ENCODE measurements around the gene FOLR3. TPM values are rescaled to one million over a fixed set of nuclear protein-coding genes. Genes with fewer than 3 reads are reported as not detected.
A peak's percentile ranks its signal among the peaks of the same experiment; 100 is the strongest.

FOLR3 gene
- total and polyA plus RNA-seq, 9 of the 15 experiments (the other 6 are each of a cell fraction or from before 2014, with no cell fraction given), result not detected

DNA sequence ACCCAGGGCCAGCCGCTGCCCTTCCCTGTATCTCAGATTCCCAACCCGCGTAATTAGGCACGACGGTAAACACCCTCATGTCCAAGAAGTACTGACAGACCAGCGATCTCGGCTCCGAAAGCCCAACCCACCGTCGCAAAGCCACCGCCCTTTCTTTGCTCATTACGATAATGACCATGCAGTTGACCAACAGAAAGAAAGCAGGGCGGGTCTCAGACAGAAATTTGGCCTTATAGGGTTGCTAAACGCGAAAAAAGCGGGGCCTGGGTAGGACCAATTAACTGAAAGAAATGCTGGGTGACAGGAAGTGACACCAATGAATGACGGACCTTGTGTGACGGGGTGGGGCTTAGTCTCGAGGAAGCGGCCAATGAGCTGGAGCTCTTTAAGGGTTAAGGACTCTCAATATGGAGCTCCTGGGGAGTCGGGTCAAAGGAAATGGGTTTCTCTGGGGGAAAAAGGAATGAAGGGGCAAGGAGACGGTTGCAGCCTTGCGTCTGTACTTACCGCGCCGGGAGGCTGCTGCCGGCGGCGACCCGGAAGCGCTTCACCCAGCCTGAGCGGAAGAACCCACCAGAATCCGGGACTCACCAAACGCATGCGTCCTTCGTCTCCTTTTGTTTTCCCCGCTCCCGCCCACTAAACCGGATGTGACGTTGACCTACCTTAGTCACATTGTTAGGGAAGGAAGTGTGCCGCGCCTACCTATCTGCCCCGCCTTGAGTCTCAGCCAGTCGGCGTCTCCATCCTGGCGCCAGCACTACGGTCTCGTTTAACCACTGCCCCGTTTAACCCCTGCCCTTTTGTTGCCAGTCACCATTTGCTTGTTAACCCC lies 23.2 kb upstream of the FOLR3 start, which contains the start of gene ANAPC15 (continued):
- TF ChIP-seq, protein P1, sequence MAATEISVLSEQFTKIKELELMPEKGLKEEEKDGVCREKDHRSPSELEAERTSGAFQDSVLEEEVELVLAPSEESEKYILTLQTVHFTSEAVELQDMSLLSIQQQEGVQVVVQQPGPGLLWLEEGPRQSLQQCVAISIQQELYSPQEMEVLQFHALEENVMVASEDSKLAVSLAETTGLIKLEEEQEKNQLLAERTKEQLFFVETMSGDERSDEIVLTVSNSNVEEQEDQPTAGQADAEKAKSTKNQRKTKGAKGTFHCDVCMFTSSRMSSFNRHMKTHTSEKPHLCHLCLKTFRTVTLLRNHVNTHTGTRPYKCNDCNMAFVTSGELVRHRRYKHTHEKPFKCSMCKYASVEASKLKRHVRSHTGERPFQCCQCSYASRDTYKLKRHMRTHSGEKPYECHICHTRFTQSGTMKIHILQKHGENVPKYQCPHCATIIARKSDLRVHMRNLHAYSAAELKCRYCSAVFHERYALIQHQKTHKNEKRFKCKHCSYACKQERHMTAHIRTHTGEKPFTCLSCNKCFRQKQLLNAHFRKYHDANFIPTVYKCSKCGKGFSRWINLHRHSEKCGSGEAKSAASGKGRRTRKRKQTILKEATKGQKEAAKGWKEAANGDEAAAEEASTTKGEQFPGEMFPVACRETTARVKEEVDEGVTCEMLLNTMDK (IDR thresholded peaks at IDR 0.05; ENCODE audit: borderline replicate concordance, insufficient read depth, low read depth, low read length, poor library complexity, severe bottlenecking), result no peak
- TF ChIP-seq ZNF695 (CRISPR knock-in tag; IDR thresholded peaks at IDR 0.05), result no peak
- TF ChIP-seq NR1H2 (CRISPR knock-in tag; IDR thresholded peaks at IDR 0.05), result no peak
- TF ChIP-seq DPF2 (IDR thresholded peaks at IDR 0.05), result no peak; the same call in 1 of the 2 replicates
- TF ChIP-seq, protein P2, sequence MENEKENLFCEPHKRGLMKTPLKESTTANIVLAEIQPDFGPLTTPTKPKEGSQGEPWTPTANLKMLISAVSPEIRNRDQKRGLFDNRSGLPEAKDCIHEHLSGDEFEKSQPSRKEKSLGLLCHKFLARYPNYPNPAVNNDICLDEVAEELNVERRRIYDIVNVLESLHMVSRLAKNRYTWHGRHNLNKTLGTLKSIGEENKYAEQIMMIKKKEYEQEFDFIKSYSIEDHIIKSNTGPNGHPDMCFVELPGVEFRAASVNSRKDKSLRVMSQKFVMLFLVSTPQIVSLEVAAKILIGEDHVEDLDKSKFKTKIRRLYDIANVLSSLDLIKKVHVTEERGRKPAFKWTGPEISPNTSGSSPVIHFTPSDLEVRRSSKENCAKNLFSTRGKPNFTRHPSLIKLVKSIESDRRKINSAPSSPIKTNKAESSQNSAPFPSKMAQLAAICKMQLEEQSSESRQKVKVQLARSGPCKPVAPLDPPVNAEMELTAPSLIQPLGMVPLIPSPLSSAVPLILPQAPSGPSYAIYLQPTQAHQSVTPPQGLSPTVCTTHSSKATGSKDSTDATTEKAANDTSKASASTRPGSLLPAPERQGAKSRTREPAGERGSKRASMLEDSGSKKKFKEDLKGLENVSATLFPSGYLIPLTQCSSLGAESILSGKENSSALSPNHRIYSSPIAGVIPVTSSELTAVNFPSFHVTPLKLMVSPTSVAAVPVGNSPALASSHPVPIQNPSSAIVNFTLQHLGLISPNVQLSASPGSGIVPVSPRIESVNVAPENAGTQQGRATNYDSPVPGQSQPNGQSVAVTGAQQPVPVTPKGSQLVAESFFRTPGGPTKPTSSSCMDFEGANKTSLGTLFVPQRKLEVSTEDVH (IDR thresholded peaks at IDR 0.05; ENCODE audit: low read depth, partially characterized antibody), result peak; percentile 89
- TF ChIP-seq, protein P3, sequence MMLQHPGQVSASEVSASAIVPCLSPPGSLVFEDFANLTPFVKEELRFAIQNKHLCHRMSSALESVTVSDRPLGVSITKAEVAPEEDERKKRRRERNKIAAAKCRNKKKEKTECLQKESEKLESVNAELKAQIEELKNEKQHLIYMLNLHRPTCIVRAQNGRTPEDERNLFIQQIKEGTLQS (IDR thresholded peaks at IDR 0.05), result no peak
- TF ChIP-seq, protein P3 (CRISPR knock-in tag; conservative IDR thresholded peaks at IDR 0.05), result no peak
- TF ChIP-seq POLR2AphosphoS5 (IDR thresholded peaks at IDR 0.05; ENCODE audit: control insufficient read depth, insufficient read depth, low read depth, low read length), result peak; percentile 91
- TF ChIP-seq, protein P4, sequence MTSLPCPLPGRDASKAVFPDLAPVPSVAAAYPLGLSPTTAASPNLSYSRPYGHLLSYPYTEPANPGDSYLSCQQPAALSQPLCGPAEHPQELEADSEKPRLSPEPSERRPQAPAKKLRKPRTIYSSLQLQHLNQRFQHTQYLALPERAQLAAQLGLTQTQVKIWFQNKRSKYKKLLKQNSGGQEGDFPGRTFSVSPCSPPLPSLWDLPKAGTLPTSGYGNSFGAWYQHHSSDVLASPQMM (CRISPR knock-in tag; IDR thresholded peaks at IDR 0.05), result no peak
- no peak for TF ChIP-seq ZNF3 (CRISPR knock-in tag; IDR thresholded peaks at IDR 0.05)
- TF ChIP-seq LEF1 (IDR thresholded peaks at IDR 0.05), result no peak; the same call in 1 of the 2 replicates
- no peak for TF ChIP-seq CBX8 (IDR thresholded peaks at IDR 0.05; ENCODE audit: borderline replicate concordance, extremely low read depth, low read depth, low read length, poor library complexity, severe bottlenecking)
- TF ChIP-seq ZKSCAN1 (IDR thresholded peaks at IDR 0.05; ENCODE audit: low read depth, low read length), result peak; percentile 66; the same call in 1 of the 2 replicates
- TF ChIP-seq, protein P5, sequence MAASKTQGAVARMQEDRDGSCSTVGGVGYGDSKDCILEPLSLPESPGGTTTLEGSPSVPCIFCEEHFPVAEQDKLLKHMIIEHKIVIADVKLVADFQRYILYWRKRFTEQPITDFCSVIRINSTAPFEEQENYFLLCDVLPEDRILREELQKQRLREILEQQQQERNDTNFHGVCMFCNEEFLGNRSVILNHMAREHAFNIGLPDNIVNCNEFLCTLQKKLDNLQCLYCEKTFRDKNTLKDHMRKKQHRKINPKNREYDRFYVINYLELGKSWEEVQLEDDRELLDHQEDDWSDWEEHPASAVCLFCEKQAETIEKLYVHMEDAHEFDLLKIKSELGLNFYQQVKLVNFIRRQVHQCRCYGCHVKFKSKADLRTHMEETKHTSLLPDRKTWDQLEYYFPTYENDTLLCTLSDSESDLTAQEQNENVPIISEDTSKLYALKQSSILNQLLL (CRISPR knock-in tag; IDR thresholded peaks at IDR 0.05; ENCODE audit: borderline replicate concordance), result no peak
- no peak for TF ChIP-seq NR2F6 (CRISPR knock-in tag; IDR thresholded peaks at IDR 0.05)
- peak; percentile 92 for TF ChIP-seq RBFOX2 (IDR thresholded peaks at IDR 0.05; ENCODE audit: low read depth, low read length)
- no peak for TF ChIP-seq NFXL1 (CRISPR knock-in tag; IDR thresholded peaks at IDR 0.05)
- TF ChIP-seq SNRNP70 (optimal IDR thresholded peaks at IDR 0.05; ENCODE audit: low read depth, low read length), result no peak
